SU-DHL-6 (cell line): ENCODE results near the gene SIT1.

Experiments used
- H2AFZ ChIP-seq: fragments of 200-600 bp; sonication (generic); 2 replicates; pipeline ENCODE4 v1.6.1; 2014; ENCODE audit warnings: low read depth, mild to moderate bottlenecking, moderate library complexity, mixed read lengths, antibody characterized with exemption, low read length; ENCODE audit not compliant: severe bottlenecking
- H3F3A ChIP-seq: fragments of 200-600 bp; shearing (Covaris generic); 2 replicates; pipeline ENCODE4 v1.6.0; 2016; ENCODE audit warnings: antibody characterized with exemption, mild to moderate bottlenecking; ENCODE audit not compliant: insufficient read depth
- H3K27ac ChIP-seq: fragments of 200-600 bp; sonication (generic); 2 replicates; pipeline ENCODE4 v1.5.1; 2016; ENCODE audit warnings: low read depth, mild to moderate bottlenecking, low read length, moderate library complexity, mixed read lengths
- H3K27me3 ChIP-seq: fragments of 200-600 bp; sonication (generic), shearing (Covaris generic); 2 replicates; pipeline ENCODE4 v1.6.0; 2014; ENCODE audit warnings: mild to moderate bottlenecking, low read length
- H3K36me3 ChIP-seq: fragments of 200-600 bp; sonication (generic); 2 replicates; pipeline ENCODE4 v1.6.1; 2014; ENCODE audit warnings: mild to moderate bottlenecking, low read length, mixed read lengths
- H3K4me2 ChIP-seq: fragments of 300-600, 200-600 bp; shearing (Covaris generic), sonication (generic); 2 replicates; pipeline ENCODE4 v1.6.0; 2014; ENCODE audit warnings: low read length, low read depth, mild to moderate bottlenecking; ENCODE audit not compliant: poor library complexity, severe bottlenecking
- H3K4me3 ChIP-seq: fragments of 200-600 bp; sonication (generic); 2 replicates; pipeline ENCODE4 v1.5.1; 2014; ENCODE audit warnings: antibody characterized with exemption, low read length, mild to moderate bottlenecking, mixed read lengths; ENCODE audit not compliant: insufficient read depth, poor library complexity, severe bottlenecking
- H3K79me2 ChIP-seq: fragments of 200-600 bp; sonication (generic); 2 replicates; pipeline ENCODE4 v1.6.1; 2014; ENCODE audit warnings: mild to moderate bottlenecking, low read length, moderate library complexity; ENCODE audit not compliant: insufficient read depth
- H3K9ac ChIP-seq: fragments of 200-600 bp; sonication (generic); 2 replicates; pipeline ENCODE4 v1.7.0; 2014; ENCODE audit warnings: mild to moderate bottlenecking, low read length
- H3K9me2 ChIP-seq: fragments of 200-600 bp; sonication (generic); replicated peaks from 2 replicates; pipeline ENCODE4 v1.6.1; 2014; ENCODE audit warnings: low read length; ENCODE audit not compliant: insufficient read depth
- H3K9me3 ChIP-seq: fragments of 200-600 bp; sonication (generic); 2 replicates; pipeline ENCODE4 v1.6.1; 2014; ENCODE audit warnings: low read length, mixed read lengths; ENCODE audit not compliant: insufficient read depth
- H4K20me1 ChIP-seq: fragments of 200-600 bp; sonication (generic); 2 replicates; pipeline ENCODE4 v1.6.1; 2014; ENCODE audit warnings: low read depth, mild to moderate bottlenecking, antibody characterized with exemption, low read length, moderate library complexity, mixed read lengths
- EZH2phosphoT487 ChIP-seq: fragments of 200-600 bp; sonication (generic), shearing (Covaris generic); conservative IDR thresholded peaks from 2 replicates; pipeline ENCODE4 v1.6.1; 2018; ENCODE audit warnings: mild to moderate bottlenecking, antibody characterized with exemption, low read length, moderate library complexity, mixed read lengths
- TF ChIP-seq, protein P1 (sequence below): fragments of 200-600 bp; sonication (generic); IDR thresholded peaks from one replicate; pipeline ENCODE4 v1.5.1; 2017; ENCODE audit warnings: antibody characterized with exemption, mild to moderate bottlenecking, low read length, moderate library complexity; ENCODE audit not compliant: insufficient read depth, poor library complexity, severe bottlenecking

Gene SIT1

DNA sequence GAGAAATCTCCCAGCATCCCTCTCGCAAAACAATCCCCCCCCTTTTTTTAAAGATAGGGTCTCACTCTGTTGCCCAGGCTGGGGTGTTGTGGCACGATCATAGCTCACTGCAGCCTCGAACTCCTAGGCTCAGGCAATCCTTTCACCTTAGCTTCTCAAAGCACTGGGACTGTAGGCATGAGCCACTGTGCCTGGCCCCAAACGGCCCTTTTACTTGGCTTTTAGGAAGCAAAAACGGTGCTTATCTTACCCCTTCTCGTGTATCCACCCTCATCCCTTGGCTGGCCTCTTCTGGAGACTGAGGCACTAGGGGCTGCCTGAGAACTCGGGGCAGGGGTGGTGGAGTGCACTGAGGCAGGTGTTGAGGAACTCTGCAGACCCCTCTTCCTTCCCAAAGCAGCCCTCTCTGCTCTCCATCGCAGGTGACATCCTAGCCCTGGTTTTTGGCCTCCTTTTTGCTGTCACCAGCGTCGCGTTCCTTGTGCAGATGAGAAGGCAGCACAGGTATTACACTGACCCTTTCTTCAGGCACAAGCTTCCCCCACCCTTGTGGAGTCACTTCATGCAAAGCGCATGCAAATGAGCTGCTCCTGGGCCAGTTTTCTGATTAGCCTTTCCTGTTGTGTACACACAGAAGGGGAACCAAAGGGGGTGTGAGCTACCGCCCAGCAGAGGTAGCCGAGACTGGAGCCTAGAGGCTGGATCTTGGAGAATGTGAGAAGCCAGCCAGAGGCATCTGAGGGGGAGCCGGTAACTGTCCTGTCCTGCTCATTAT is 29.8 kb upstream of the SIT1 start:
- no peak overlapping the region for H3K9ac ChIP-seq
- no peak overlapping the region for H3K4me3 ChIP-seq
- TF ChIP-seq, protein P1, sequence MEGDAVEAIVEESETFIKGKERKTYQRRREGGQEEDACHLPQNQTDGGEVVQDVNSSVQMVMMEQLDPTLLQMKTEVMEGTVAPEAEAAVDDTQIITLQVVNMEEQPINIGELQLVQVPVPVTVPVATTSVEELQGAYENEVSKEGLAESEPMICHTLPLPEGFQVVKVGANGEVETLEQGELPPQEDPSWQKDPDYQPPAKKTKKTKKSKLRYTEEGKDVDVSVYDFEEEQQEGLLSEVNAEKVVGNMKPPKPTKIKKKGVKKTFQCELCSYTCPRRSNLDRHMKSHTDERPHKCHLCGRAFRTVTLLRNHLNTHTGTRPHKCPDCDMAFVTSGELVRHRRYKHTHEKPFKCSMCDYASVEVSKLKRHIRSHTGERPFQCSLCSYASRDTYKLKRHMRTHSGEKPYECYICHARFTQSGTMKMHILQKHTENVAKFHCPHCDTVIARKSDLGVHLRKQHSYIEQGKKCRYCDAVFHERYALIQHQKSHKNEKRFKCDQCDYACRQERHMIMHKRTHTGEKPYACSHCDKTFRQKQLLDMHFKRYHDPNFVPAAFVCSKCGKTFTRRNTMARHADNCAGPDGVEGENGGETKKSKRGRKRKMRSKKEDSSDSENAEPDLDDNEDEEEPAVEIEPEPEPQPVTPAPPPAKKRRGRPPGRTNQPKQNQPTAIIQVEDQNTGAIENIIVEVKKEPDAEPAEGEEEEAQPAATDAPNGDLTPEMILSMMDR: no peak
- no peak for TF ChIP-seq EZH2phosphoT487
- no peaks in the 10 kb centered on the region for H3K36me3 ChIP-seq
- no peaks in the 10 kb centered on the region for H4K20me1 ChIP-seq
- no peaks in the 10 kb centered on the region for H3K9me3 ChIP-seq
- no peak overlapping the region for H3K27ac ChIP-seq
- no peak overlapping the region for H3K4me2 ChIP-seq
- H3K9me2 ChIP-seq: no peaks in the 10 kb centered on the region
- H2AFZ ChIP-seq: no peak overlapping the region
- H3K79me2 ChIP-seq: no peaks in the 10 kb centered on the region
- no peaks in the 10 kb centered on the region for H3F3A ChIP-seq
- no peaks in the 10 kb centered on the region for H3K27me3 ChIP-seq

DNA sequence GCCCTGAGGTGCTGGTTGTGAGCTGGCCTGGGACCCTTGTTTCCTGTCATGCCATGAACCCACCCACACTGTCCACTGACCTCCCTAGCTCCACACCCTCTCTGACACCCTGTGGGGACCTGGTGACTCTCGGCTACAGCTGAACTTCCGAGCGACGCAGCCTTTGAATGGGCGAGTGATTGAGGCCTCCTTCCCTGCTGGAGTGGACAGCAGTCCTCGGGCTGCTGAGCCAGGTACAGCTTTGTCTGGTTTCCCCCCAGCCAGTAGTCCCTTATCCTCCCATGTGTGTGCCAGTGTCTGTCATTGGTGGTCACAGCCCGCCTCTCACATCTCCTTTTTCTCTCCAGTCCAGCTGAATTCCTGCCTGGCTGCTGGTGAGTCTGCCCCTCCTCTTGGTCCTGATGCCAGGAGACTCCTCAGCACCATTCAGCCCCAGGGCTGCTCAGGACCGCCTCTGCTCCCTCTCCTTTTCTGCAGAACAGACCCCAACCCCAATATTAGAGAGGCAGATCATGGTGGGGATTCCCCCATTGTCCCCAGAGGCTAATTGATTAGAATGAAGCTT is 29.1 kb upstream of the SIT1 start:
- Histone ChIP-seq H3K9me3 (no peaks in the 10 kb centered on the region), H3K36me3 (no peaks in the 10 kb centered on the region), H3K9ac (no peak overlapping the region), H3K4me3 (no peak overlapping the region), H3F3A (no peaks in the 10 kb centered on the region), H3K27me3 (no peaks in the 10 kb centered on the region), H4K20me1 (no peaks in the 10 kb centered on the region), H3K9me2 (no peaks in the 10 kb centered on the region), H3K79me2 (no peaks in the 10 kb centered on the region), H2AFZ (no peak overlapping the region), H3K4me2 (no peak overlapping the region), H3K27ac (no peak overlapping the region)
- no peak for TF ChIP-seq EZH2phosphoT487

DNA sequence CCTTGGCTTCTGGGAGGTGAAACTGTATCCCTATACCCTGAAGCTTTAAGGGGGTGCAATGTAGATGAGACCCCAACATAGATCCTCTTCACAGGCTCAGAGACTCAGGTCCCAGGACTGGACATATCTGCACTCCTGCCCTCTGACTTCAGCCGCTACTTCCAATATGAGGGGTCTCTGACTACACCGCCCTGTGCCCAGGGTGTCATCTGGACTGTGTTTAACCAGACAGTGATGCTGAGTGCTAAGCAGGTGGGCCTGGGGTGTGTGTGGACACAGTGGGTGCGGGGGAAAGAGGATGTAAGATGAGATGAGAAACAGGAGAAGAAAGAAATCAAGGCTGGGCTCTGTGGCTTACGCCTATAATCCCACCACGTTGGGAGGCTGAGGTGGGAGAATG is 28.4 kb upstream of the SIT1 start:
- no peaks in the 10 kb centered on the region for H3K9me2 ChIP-seq
- no peaks in the 10 kb centered on the region for H3F3A ChIP-seq
- no peak overlapping the region for H3K27ac ChIP-seq
- no peaks in the 10 kb centered on the region for H3K27me3 ChIP-seq
- H3K9me3 ChIP-seq: no peaks in the 10 kb centered on the region
- no peak overlapping the region for H3K9ac ChIP-seq
- no peak overlapping the region for H3K4me2 ChIP-seq
- no peaks in the 10 kb centered on the region for H3K79me2 ChIP-seq
- no peaks in the 10 kb centered on the region for H4K20me1 ChIP-seq
- TF ChIP-seq, protein P1: no peak
- TF ChIP-seq EZH2phosphoT487: no peak
- H3K36me3 ChIP-seq: no peaks in the 10 kb centered on the region
- no peak overlapping the region for H2AFZ ChIP-seq
- no peak overlapping the region for H3K4me3 ChIP-seq

DNA sequence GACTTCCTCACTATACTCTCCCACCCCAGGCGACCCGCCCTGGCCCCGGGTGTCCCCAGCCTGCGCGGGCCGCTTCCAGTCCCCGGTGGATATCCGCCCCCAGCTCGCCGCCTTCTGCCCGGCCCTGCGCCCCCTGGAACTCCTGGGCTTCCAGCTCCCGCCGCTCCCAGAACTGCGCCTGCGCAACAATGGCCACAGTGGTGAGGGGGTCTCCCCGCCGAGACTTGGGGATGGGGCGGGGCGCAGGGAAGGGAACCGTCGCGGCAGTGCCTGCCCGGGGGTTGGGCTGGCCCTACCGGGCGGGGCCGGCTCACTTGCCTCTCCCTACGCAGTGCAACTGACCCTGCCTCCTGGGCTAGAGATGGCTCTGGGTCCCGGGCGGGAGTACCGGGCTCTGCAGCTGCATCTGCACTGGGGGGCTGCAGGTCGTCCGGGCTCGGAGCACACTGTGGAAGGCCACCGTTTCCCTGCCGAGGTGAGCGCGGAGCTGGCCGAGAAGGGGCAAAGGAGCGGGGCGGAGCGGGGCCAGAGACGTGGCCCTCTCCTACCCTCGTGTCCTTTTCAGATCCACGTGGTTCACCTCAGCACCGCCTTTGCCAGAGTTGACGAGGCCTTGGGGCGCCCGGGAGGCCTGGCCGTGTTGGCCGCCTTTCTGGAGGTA is 25.1 kb upstream of the SIT1 start:
- no peaks in the 10 kb centered on the region for H4K20me1 ChIP-seq
- H3K9ac ChIP-seq: no peak overlapping the region
- H3K79me2 ChIP-seq: no peaks in the 10 kb centered on the region
- no peak overlapping the region for H3K27ac ChIP-seq
- no peaks in the 10 kb centered on the region for H3F3A ChIP-seq
- no peaks in the 10 kb centered on the region for H3K9me2 ChIP-seq
- no peak overlapping the region for H3K4me3 ChIP-seq
- no peak overlapping the region for H3K4me2 ChIP-seq
- H3K36me3 ChIP-seq: no peaks in the 10 kb centered on the region
- no peaks in the 10 kb centered on the region for H3K9me3 ChIP-seq
- no peaks in the 10 kb centered on the region for H3K27me3 ChIP-seq
- no peak for TF ChIP-seq EZH2phosphoT487
- TF ChIP-seq, protein P1: no peak
- no peak overlapping the region for H2AFZ ChIP-seq
